ENCODE results near the gene SERPINA4. TPM values are rescaled to one million over a fixed set of nuclear protein-coding genes. Genes with fewer than 3 reads are reported as not detected.

The SERPINA4 gene
- total and polyA plus RNA-seq, 2 of the 13 experiments (the other 11 are each of a cell fraction or from before 2014, with no cell fraction given): 39.1 to 57.8 TPM

DNA sequence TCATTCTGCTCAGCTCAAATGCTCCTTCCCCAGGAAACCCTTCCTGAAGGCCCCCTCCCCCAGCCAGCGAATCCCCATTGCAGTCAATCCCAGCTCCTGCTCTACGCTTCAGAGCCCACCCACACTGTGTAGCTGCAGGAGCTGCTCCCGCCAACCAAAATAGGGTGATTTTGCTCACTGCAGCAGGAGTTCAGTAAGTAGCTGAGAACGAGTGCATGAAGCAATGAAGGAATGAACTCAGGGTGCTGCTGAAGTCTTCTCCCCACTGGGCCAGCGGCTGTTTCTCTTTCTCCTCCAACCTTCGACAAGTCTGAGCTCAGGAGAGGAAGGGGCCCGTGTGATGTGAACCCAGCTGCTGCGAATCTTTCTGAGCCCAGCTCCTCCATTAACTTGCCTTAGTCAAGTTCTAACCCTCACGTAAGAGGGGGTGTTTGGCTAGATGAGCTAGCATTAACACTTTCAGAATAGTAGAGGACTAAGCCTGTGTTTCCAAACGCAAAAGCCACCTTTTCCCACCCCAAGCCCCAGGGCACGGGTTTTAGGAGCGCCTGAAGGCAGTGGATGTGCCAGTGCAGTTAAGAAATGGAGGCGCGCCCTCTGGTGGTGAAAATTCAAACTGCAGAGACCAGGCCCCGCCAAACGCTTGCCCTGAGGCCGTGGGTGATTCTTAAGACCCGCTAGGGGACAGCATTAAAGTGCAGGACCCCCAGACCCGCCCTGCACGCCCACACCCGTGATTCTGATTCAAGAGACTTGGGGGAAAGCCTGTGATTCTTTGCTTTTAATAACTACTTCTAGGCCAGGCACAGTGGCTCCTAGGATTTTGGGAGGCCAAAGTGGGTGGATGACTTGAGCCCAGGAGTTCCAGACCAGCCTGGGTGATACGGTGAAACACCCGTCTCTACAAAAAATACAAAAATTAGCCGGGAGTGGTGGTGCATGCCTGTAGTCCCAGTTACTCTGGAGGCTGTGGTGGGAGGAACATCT, 11.9 kb upstream of the SERPINA4 start (continued):
- TF ChIP-seq, protein P1, sequence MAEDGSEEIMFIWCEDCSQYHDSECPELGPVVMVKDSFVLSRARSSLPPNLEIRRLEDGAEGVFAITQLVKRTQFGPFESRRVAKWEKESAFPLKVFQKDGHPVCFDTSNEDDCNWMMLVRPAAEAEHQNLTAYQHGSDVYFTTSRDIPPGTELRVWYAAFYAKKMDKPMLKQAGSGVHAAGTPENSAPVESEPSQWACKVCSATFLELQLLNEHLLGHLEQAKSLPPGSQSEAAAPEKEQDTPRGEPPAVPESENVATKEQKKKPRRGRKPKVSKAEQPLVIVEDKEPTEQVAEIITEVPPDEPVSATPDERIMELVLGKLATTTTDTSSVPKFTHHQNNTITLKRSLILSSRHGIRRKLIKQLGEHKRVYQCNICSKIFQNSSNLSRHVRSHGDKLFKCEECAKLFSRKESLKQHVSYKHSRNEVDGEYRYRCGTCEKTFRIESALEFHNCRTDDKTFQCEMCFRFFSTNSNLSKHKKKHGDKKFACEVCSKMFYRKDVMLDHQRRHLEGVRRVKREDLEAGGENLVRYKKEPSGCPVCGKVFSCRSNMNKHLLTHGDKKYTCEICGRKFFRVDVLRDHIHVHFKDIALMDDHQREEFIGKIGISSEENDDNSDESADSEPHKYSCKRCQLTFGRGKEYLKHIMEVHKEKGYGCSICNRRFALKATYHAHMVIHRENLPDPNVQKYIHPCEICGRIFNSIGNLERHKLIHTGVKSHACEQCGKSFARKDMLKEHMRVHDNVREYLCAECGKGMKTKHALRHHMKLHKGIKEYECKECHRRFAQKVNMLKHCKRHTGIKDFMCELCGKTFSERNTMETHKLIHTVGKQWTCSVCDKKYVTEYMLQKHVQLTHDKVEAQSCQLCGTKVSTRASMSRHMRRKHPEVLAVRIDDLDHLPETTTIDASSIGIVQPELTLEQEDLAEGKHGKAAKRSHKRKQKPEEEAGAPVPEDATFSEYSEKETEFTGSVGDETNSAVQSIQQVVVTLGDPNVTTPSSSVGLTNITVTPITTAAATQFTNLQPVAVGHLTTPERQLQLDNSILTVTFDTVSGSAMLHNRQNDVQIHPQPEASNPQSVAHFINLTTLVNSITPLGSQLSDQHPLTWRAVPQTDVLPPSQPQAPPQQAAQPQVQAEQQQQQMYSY (CRISPR knock-in tag; IDR thresholded peaks at IDR 0.05): no peak
- TF ChIP-seq NAIF1 (CRISPR knock-in tag; IDR thresholded peaks at IDR 0.05; ENCODE audit: borderline replicate concordance) (no peak), TEAD3 (CRISPR knock-in tag; optimal IDR thresholded peaks at IDR 0.05; ENCODE audit: borderline replicate concordance) (peak; percentile 11), ZNF501 (CRISPR knock-in tag; IDR thresholded peaks at IDR 0.05) (peak; percentile 70), EHMT2 (IDR thresholded peaks at IDR 0.05; ENCODE audit: borderline replicate concordance, low read depth, low read length) (no peak), ZNF260 (CRISPR knock-in tag; IDR thresholded peaks at IDR 0.05; ENCODE audit: borderline replicate concordance, low read depth) (no peak), BORCS8-MEF2B (CRISPR knock-in tag; IDR thresholded peaks at IDR 0.05) (no peak), POGZ (CRISPR knock-in tag; IDR thresholded peaks at IDR 0.05) (no peak), MXI1 (IDR thresholded peaks at IDR 0.05; ENCODE audit: borderline replicate concordance, low read depth, low read length) (no peak), TSC22D2 (CRISPR knock-in tag; IDR thresholded peaks at IDR 0.05; ENCODE audit: borderline replicate concordance) (peak; percentile 43; the same call in 1 of the 2 replicates), ZNF225 (CRISPR knock-in tag; IDR thresholded peaks at IDR 0.05) (no peak)
- TF ChIP-seq, protein P2, sequence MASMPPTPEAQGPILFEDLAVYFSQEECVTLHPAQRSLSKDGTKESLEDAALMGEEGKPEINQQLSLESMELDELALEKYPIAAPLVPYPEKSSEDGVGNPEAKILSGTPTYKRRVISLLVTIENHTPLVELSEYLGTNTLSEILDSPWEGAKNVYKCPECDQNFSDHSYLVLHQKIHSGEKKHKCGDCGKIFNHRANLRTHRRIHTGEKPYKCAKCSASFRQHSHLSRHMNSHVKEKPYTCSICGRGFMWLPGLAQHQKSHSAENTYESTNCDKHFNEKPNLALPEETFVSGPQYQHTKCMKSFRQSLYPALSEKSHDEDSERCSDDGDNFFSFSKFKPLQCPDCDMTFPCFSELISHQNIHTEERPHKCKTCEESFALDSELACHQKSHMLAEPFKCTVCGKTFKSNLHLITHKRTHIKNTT (CRISPR knock-in tag; IDR thresholded peaks at IDR 0.05): no peak
- TF ChIP-seq, protein P3, sequence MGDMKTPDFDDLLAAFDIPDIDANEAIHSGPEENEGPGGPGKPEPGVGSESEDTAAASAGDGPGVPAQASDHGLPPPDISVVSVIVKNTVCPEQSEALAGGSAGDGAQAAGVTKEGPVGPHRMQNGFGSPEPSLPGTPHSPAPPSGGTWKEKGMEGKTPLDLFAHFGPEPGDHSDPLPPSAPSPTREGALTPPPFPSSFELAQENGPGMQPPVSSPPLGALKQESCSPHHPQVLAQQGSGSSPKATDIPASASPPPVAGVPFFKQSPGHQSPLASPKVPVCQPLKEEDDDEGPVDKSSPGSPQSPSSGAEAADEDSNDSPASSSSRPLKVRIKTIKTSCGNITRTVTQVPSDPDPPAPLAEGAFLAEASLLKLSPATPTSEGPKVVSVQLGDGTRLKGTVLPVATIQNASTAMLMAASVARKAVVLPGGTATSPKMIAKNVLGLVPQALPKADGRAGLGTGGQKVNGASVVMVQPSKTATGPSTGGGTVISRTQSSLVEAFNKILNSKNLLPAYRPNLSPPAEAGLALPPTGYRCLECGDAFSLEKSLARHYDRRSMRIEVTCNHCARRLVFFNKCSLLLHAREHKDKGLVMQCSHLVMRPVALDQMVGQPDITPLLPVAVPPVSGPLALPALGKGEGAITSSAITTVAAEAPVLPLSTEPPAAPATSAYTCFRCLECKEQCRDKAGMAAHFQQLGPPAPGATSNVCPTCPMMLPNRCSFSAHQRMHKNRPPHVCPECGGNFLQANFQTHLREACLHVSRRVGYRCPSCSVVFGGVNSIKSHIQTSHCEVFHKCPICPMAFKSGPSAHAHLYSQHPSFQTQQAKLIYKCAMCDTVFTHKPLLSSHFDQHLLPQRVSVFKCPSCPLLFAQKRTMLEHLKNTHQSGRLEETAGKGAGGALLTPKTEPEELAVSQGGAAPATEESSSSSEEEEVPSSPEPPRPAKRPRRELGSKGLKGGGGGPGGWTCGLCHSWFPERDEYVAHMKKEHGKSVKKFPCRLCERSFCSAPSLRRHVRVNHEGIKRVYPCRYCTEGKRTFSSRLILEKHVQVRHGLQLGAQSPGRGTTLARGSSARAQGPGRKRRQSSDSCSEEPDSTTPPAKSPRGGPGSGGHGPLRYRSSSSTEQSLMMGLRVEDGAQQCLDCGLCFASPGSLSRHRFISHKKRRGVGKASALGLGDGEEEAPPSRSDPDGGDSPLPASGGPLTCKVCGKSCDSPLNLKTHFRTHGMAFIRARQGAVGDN (CRISPR knock-in tag; IDR thresholded peaks at IDR 0.05): peak; percentile 55
- TF ChIP-seq, protein P4, sequence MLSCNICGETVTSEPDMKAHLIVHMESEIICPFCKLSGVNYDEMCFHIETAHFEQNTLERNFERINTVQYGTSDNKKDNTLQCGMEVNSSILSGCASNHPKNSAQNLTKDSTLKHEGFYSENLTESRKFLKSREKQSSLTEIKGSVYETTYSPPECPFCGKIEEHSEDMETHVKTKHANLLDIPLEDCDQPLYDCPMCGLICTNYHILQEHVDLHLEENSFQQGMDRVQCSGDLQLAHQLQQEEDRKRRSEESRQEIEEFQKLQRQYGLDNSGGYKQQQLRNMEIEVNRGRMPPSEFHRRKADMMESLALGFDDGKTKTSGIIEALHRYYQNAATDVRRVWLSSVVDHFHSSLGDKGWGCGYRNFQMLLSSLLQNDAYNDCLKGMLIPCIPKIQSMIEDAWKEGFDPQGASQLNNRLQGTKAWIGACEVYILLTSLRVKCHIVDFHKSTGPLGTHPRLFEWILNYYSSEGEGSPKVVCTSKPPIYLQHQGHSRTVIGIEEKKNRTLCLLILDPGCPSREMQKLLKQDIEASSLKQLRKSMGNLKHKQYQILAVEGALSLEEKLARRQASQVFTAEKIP (CRISPR knock-in tag; IDR thresholded peaks at IDR 0.05; ENCODE audit: borderline replicate concordance): no peak

Measured in HepG2 (cell line).